Stomach (tissue), 19 donors: Measurements from ENCODE around the gene SLC13A2. TPM values are rescaled to one million over a fixed set of nuclear protein-coding genes. Genes with fewer than 3 reads are reported as not detected.
"Not testable (repeated sequence)": the region's sequence is repeated elsewhere in the genome, so short reads cannot be mapped to it uniquely, and the experiment has no call there.

Experiments
- DNase-seq, 2 donors: peaks; one replicate each; pipeline versions ENCODE4 v3.0.0 to v3.0.0-alpha.2; 2013 to 2019
- H3K27ac ChIP-seq, 5 donors: fragments of 200-600 bp in 4 of 5; sonication (generic) in 4 of 5; one replicate each; pipeline ENCODE4 v1.5.1; 2013 to 2019; ENCODE audit warnings: mild to moderate bottlenecking in 1 of 5, moderate library complexity in 1 of 5
- H3K27me3 ChIP-seq, 3 donors: fragments of 200-600 bp; sonication (generic); one replicate each; pipeline ENCODE4 v1.5.1; 2017 to 2019; ENCODE audit warnings: mixed run types in 1 of 3
- H3K36me3 ChIP-seq, 4 donors: fragments of 200-600 bp; sonication (generic); 1 replicate in 3 of 4; 2 replicates in 1 of 4; pipeline ENCODE4 v1.5.1; 2016 to 2019
- H3K4me1 ChIP-seq, 4 donors: fragments of 200-600 bp; sonication (generic); one replicate each; pipeline ENCODE4 v1.5.1; 2016 to 2019
- H3K4me3 ChIP-seq, 4 donors: fragments of 200-600 bp; sonication (generic) in 3 of 4; one replicate each; pipeline ENCODE4 v1.5.1; 2016 to 2019; ENCODE audit warnings: mild to moderate bottlenecking in 1 of 4
- H3K9me3 ChIP-seq, 4 donors: fragments of 200-600 bp; sonication (generic); one replicate each; pipeline ENCODE4 v1.5.1; 2016 to 2019
- EP300 ChIP-seq: sonication (generic); formaldehyde crosslinking; IDR thresholded peaks from one replicate; pipeline ENCODE4 v1.6.1; 2017; ENCODE audit warnings: antibody characterized with exemption
- POLR2A ChIP-seq, 4 donors: fragments of 450-650 bp; IDR thresholded peaks; one replicate each; pipeline ENCODE4 v1.6.1; 2016; ENCODE audit warnings: antibody characterized with exemption in 4 of 4, control low read depth in 2 of 4, mild to moderate bottlenecking in 1 of 4, moderate library complexity in 1 of 4
- POLR2AphosphoS5 ChIP-seq, 3 donors: sonication (generic); formaldehyde crosslinking; IDR thresholded peaks; one replicate each; pipeline ENCODE4 v1.6.1; 2016; ENCODE audit warnings: antibody characterized with exemption in 3 of 3
- WGBS, 5 donors: extraction: QIAGEN DNeasy Blood & Tissue Kit in 3 of 5; methylation state at CpG; one replicate each; pipeline versions ENCODE4 v1.1.5 to v1.1.7; 2013 to 2018; 5-methylcytosine and 5-hydroxymethylcytosine counted together
- intact Hi-C: fragments of 100-400 bp; cut with DNase I; formaldehyde crosslinking; loops from one replicate; pipeline ENCODE4 v1.15.1; 2023; ENCODE audit warnings: low total_unique reads
- long read RNA-seq, 10 donors: transcript quantifications; one replicate each; lab custom pipeline, GENCODE V29; 2026
- polyA plus RNA-seq, 3 donors: library from polyadenylated mRNA; stranded (reverse); fragments of 200-250 nt; gene quantifications; one replicate each; pipeline ENCODE4 v1.2.3, GENCODE V29; 2013
- total RNA-seq, 5 donors: library from RNA; depleted of rRNA; stranded (reverse); fragments of >200 nt; gene quantifications; one replicate each; pipeline versions ENCODE4 v1.1.0 to v1.2.3, GENCODE V29; 2014 to 2016
- TF ChIP-seq, protein P1 (sequence below), 7 experiments: fragments of 450-650 bp in 4 of 7; fragments of 200-600 bp in 3 of 7; sonication (generic) in 3 of 7; IDR thresholded peaks; one replicate each; pipeline ENCODE4 v1.5.1; 2016 to 2019; ENCODE audit warnings: antibody characterized with exemption in 7 of 7, control low read depth in 2 of 7, mild to moderate bottlenecking in 1 of 7
- donor health status: healthy with polysubstance abuse.
- donor health status: Bipolar disorder and iron deficiency.
- donor health status: healthy.

The SLC13A2 gene
- total RNA-seq (1 to 10 TPM in 1 of 5 donors, not detected in 4; 3.2 TPM), polyA plus RNA-seq (under 1 TPM in 1 of 3 donors, not detected in 2; 0.15 TPM)
- long read RNA-seq, donor 1 = 0 reads
- long read RNA-seq, donor 2 = 0 reads
- long read RNA-seq, donor 3 = 0 reads
- long read RNA-seq, donor 4 = 0 reads
- long read RNA-seq, donor 5 = 0 reads
- long read RNA-seq, donor 6 = 0 reads
- long read RNA-seq, donor 7 = 0 reads
- long read RNA-seq, donor 8 = 0 reads
- long read RNA-seq, donor 9 = 0 reads
- long read RNA-seq, donor 10 = 0 reads

- TF ChIP-seq, protein P1, sequence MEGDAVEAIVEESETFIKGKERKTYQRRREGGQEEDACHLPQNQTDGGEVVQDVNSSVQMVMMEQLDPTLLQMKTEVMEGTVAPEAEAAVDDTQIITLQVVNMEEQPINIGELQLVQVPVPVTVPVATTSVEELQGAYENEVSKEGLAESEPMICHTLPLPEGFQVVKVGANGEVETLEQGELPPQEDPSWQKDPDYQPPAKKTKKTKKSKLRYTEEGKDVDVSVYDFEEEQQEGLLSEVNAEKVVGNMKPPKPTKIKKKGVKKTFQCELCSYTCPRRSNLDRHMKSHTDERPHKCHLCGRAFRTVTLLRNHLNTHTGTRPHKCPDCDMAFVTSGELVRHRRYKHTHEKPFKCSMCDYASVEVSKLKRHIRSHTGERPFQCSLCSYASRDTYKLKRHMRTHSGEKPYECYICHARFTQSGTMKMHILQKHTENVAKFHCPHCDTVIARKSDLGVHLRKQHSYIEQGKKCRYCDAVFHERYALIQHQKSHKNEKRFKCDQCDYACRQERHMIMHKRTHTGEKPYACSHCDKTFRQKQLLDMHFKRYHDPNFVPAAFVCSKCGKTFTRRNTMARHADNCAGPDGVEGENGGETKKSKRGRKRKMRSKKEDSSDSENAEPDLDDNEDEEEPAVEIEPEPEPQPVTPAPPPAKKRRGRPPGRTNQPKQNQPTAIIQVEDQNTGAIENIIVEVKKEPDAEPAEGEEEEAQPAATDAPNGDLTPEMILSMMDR (IDR thresholded peaks at IDR 0.05) = peak in 3 of 7 experiments; percentile 3 to 37 (median 11)
- no peak for TF ChIP-seq POLR2AphosphoS5 (IDR thresholded peaks at IDR 0.05)
- intact Hi-C loops = no loop called here
- peak within 1 kb of the TSS in 1 of 5 donors; percentile 14 for H3K27ac ChIP-seq
- WGBS, 5 donors = 40 to 64% (median 55%) methylated on average over 5 of the region's 5 CpGs
- no peaks in the 10 kb centered on the region for H3K27me3 ChIP-seq
- no peak within 1 kb of the TSS for H3K4me3 ChIP-seq
- H3K36me3 ChIP-seq = no peaks in the 10 kb centered on the region
- H3K4me1 ChIP-seq = peaks cover 0 to 13% (median 8%) of the 10 kb centered on the region in 4 donors
- H3K9me3 ChIP-seq = no peaks in the 10 kb centered on the region
- DNase-seq = peak; percentile 25 to 52
Measured at GRCh38 chr17:28473542-28473941, at the start of gene SLC13A2. SLC13A2 (plus strand) TSS chr17:28473644; CDS start chr17:28473713, 69 bp downstream.

- intact Hi-C loops = no loop called here
- DNase-seq = no peak
- WGBS, 5 donors = 78 to 87% (median 81%) methylated on average over 13 of the region's 13 CpGs
- Histone ChIP-seq H3K4me3 (no peak overlapping the region), H3K27me3 (no peaks in the 10 kb centered on the region), H3K4me1 (peaks cover 0 to 10% (median 0%) of the 10 kb centered on the region in 4 donors), H3K36me3 (no peaks in the 10 kb centered on the region), H3K27ac (no peak overlapping the region), H3K9me3 (no peaks in the 10 kb centered on the region)
- no peak for TF ChIP-seq EP300
- TF ChIP-seq POLR2A (IDR thresholded peaks at IDR 0.05) = no peak
- TF ChIP-seq, protein P1 (IDR thresholded peaks at IDR 0.05) = no peak
- no peak for TF ChIP-seq POLR2AphosphoS5 (IDR thresholded peaks at IDR 0.05)
Measured at GRCh38 chr17:28425206-28425605, 48.2 kb upstream of the SLC13A2 start.

DNA sequence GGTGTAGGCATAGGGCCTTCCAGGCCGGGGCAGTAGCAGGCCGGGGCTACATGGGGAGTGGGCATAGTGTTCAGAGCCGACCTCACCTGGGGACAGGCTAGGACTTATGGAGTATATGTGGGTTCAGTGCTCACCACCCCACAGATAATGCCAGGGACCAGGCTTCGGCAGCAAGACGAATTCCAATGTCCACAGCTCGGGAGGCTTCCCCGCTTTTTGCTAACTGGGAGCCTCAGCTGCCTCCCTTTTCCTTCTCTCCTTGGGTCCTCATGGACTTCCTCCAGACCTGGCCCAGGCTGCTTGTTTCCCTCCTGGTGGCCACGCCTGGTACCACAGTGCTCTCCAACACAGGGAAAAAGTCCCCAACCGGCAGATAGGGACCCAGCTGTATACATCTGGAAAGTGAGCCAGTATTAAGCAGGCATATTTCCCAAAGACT, 47.3 kb upstream of the SLC13A2 start:
- Histone ChIP-seq H3K27ac (no peak overlapping the region), H3K9me3 (no peaks in the 10 kb centered on the region), H3K4me3 (no peak overlapping the region), H3K4me1 (peaks cover 0 to 10% (median 0%) of the 10 kb centered on the region in 4 donors), H3K36me3 (no peaks in the 10 kb centered on the region), H3K27me3 (no peaks in the 10 kb centered on the region)
- 75 to 85% (median 81%) methylated on average over 9 of the region's 9 CpGs for whole genome bisulfite sequencing, 5 donors
- DNase-seq = peak; percentile 37 to 40
- TF ChIP-seq, protein P1 (IDR thresholded peaks at IDR 0.05) = peak in 4 of 7 experiments; percentile 15 to 36 (median 26)
- no peak for TF ChIP-seq POLR2AphosphoS5 (IDR thresholded peaks at IDR 0.05)
- intact Hi-C loops = no loop called here

DNA sequence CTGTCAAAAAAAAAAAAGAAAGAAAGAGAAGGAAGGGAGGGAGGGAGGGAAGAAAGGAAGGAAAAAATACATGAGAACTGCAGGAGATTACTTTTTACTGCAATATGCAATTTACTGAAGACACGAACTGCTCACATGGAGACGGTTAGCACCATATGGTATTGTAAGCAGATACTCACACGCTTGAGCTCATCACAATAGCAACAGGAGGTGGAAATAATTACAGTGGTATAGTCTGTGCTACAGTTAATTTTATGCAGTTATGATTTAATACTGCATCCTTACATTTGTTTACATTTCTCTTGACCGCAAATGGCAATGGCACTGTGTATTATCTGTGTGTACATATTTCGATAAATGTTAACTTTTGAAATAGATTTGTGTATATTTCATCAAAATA, 46.1 kb upstream of the SLC13A2 start:
- H3K36me3 ChIP-seq = no peaks in the 10 kb centered on the region
- H3K4me3 ChIP-seq = no peak overlapping the region
- TF ChIP-seq POLR2A (IDR thresholded peaks at IDR 0.05) (no peak), POLR2AphosphoS5 (IDR thresholded peaks at IDR 0.05) (no peak), EP300 (no peak)
- TF ChIP-seq, protein P1 (IDR thresholded peaks at IDR 0.05) = no peak
- no peak for DNase-seq
- H3K27ac ChIP-seq = no peak overlapping the region
- H3K27me3 ChIP-seq = no peaks in the 10 kb centered on the region
- peaks cover 0 to 10% (median 0%) of the 10 kb centered on the region in 4 donors for H3K4me1 ChIP-seq
- WGBS, 5 donors = 50 to 58% (median 56%) methylated on average over 5 of the region's 5 CpGs
- intact Hi-C loops = no loop called here
- H3K9me3 ChIP-seq = no peaks in the 10 kb centered on the region

- H3K27ac ChIP-seq, H3K4me1 ChIP-seq, DNase-seq, H3K27me3 ChIP-seq, H3K9me3 ChIP-seq, H3K4me3 ChIP-seq, intact Hi-C loops, H3K36me3 ChIP-seq: not testable (repeated sequence)
- 55 to 72% (median 63%) methylated on average over 4 of the region's 4 CpGs for WGBS, 5 donors
Measured at GRCh38 chr17:28427982-28428381, 45.5 kb upstream of the SLC13A2 start.
